Stomach (tissue), 19 donors: ENCODE data around the gene CD200R1L. TPM values are rescaled to one million over a fixed set of nuclear protein-coding genes. Genes with fewer than 3 reads are reported as not detected.

ENCODE experiments used
- DNase-seq, 2 donors: peaks; one replicate each; pipeline versions ENCODE4 v3.0.0 to v3.0.0-alpha.2; 2013 to 2019
- H3K27ac ChIP-seq, 5 donors: fragments of 200-600 bp in 4 of 5; sonication (generic) in 4 of 5; one replicate each; pipeline ENCODE4 v1.5.1; 2013 to 2019; ENCODE audit warnings: mild to moderate bottlenecking in 1 of 5, moderate library complexity in 1 of 5
- H3K27me3 ChIP-seq, 3 donors: fragments of 200-600 bp; sonication (generic); one replicate each; pipeline ENCODE4 v1.5.1; 2017 to 2019; ENCODE audit warnings: mixed run types in 1 of 3
- H3K36me3 ChIP-seq, 4 donors: fragments of 200-600 bp; sonication (generic); 1 replicate in 3 of 4; 2 replicates in 1 of 4; pipeline ENCODE4 v1.5.1; 2016 to 2019
- H3K4me1 ChIP-seq, 4 donors: fragments of 200-600 bp; sonication (generic); one replicate each; pipeline ENCODE4 v1.5.1; 2016 to 2019
- H3K4me3 ChIP-seq, 4 donors: fragments of 200-600 bp; sonication (generic) in 3 of 4; one replicate each; pipeline ENCODE4 v1.5.1; 2016 to 2019; ENCODE audit warnings: mild to moderate bottlenecking in 1 of 4
- H3K9me3 ChIP-seq, 4 donors: fragments of 200-600 bp; sonication (generic); one replicate each; pipeline ENCODE4 v1.5.1; 2016 to 2019
- CTCF ChIP-seq, 7 experiments: fragments of 450-650 bp in 4 of 7; fragments of 200-600 bp in 3 of 7; sonication (generic) in 3 of 7; IDR thresholded peaks; one replicate each; pipeline ENCODE4 v1.5.1; 2016 to 2019; ENCODE audit warnings: antibody characterized with exemption in 7 of 7, control low read depth in 2 of 7, mild to moderate bottlenecking in 1 of 7
- EP300 ChIP-seq: sonication (generic); formaldehyde crosslinking; IDR thresholded peaks from one replicate; pipeline ENCODE4 v1.6.1; 2017; ENCODE audit warnings: antibody characterized with exemption
- POLR2A ChIP-seq, 4 donors: fragments of 450-650 bp; IDR thresholded peaks; one replicate each; pipeline ENCODE4 v1.6.1; 2016; ENCODE audit warnings: antibody characterized with exemption in 4 of 4, control low read depth in 2 of 4, mild to moderate bottlenecking in 1 of 4, moderate library complexity in 1 of 4
- POLR2AphosphoS5 ChIP-seq, 3 donors: sonication (generic); formaldehyde crosslinking; IDR thresholded peaks; one replicate each; pipeline ENCODE4 v1.6.1; 2016; ENCODE audit warnings: antibody characterized with exemption in 3 of 3
- WGBS, 5 donors: extraction: QIAGEN DNeasy Blood & Tissue Kit in 3 of 5; methylation state at CpG; one replicate each; pipeline versions ENCODE4 v1.1.5 to v1.1.7; 2013 to 2018; 5-methylcytosine and 5-hydroxymethylcytosine counted together
- intact Hi-C: fragments of 100-400 bp; cut with DNase I; formaldehyde crosslinking; loops from one replicate; pipeline ENCODE4 v1.15.1; 2023; ENCODE audit warnings: low total_unique reads
- long read RNA-seq, 10 donors: transcript quantifications; one replicate each; lab custom pipeline, GENCODE V29; 2026
- polyA plus RNA-seq, 3 donors: library from polyadenylated mRNA; stranded (reverse); fragments of 200-250 nt; gene quantifications; one replicate each; pipeline ENCODE4 v1.2.3, GENCODE V29; 2013
- total RNA-seq, 5 donors: library from RNA; depleted of rRNA; stranded (reverse); fragments of >200 nt; gene quantifications; one replicate each; pipeline versions ENCODE4 v1.1.0 to v1.2.3, GENCODE V29; 2014 to 2016
- donor health status: healthy with polysubstance abuse.
- donor health status: Bipolar disorder and iron deficiency.
- donor health status: healthy.

CD200R1L gene, protein sequence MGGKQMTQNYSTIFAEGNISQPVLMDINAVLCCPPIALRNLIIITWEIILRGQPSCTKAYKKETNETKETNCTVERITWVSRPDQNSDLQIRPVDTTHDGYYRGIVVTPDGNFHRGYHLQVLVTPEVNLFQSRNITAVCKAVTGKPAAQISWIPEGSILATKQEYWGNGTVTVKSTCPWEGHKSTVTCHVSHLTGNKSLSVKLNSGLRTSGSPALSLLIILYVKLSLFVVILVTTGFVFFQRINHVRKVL
- total RNA-seq, result not detected
- not detected for polyA plus RNA-seq
- long read RNA-seq, donor 1, result 0 reads
- long read RNA-seq, donor 2, result 0 reads
- long read RNA-seq, donor 3, result 0 reads
- long read RNA-seq, donor 4, result 0 reads
- long read RNA-seq, donor 5, result 0 reads
- long read RNA-seq, donor 6, result 0 reads
- long read RNA-seq, donor 7, result 0 reads
- long read RNA-seq, donor 8, result 0 reads
- long read RNA-seq, donor 9, result 0 reads
- long read RNA-seq, donor 10, result 0 reads

- Histone ChIP-seq H3K36me3 (no peaks in the 10 kb centered on the region), H3K9me3 (peaks cover 0 to 33% (median 13%) of the 10 kb centered on the region in 4 donors), H3K27me3 (no peaks in the 10 kb centered on the region), H3K4me3 (no peak within 1 kb of the TSS), H3K4me1 (no peaks in the 10 kb centered on the region), H3K27ac (no peak within 1 kb of the TSS)
- 87 to 90% (median 89%) methylated on average over 2 of the region's 2 CpGs for WGBS, 5 donors
- intact Hi-C loops, result no loop called here
- DNase-seq, result no peak
- no peak for TF ChIP-seq EP300
- no peak for TF ChIP-seq POLR2A (IDR thresholded peaks at IDR 0.05)
- no peak for TF ChIP-seq CTCF (IDR thresholded peaks at IDR 0.05)
- no peak for TF ChIP-seq POLR2AphosphoS5 (IDR thresholded peaks at IDR 0.05)
Observed at GRCh38 chr3:112846764-112847163, at the start of gene CD200R1L. Gene CD200R1L, minus strand, starts transcription at chr3:112846864. Its CDS starts 17,497 bp downstream, at chr3:112829367.

DNA sequence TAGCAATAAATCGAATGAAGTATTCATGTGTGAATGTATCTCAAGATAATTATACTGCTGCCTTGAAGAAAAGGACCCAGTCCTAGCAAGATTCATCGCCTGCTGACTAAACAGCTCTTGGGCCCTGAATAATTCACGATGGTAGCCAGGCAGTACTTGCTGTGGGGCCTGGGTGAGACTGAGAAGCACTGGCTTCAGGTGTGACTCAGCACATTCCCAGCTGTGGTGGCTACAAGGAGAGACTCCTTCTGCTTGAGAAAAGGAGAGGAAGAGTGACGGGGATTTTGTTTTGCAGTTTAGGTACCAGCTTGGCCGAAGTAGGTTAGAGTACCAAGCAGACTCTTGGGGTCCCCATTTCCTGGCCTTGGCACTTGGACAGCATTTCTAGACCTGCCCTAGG, 47.6 kb upstream of the CD200R1L start:
- Histone ChIP-seq H3K4me1 (no peaks in the 10 kb centered on the region), H3K36me3 (no peaks in the 10 kb centered on the region), H3K9me3 (no peaks in the 10 kb centered on the region), H3K4me3 (no peak overlapping the region), H3K27me3 (peaks cover 0 to 3% (median 0%) of the 10 kb centered on the region in 3 donors), H3K27ac (no peak overlapping the region)
- WGBS, 5 donors, result 73 to 85% (median 80%) methylated on average over 5 of the region's 5 CpGs
- DNase-seq, result no peak
- no peak for TF ChIP-seq POLR2AphosphoS5 (IDR thresholded peaks at IDR 0.05)
- TF ChIP-seq EP300, result no peak
- TF ChIP-seq POLR2A (IDR thresholded peaks at IDR 0.05), result no peak
- no peak for TF ChIP-seq CTCF (IDR thresholded peaks at IDR 0.05)
- intact Hi-C loops, result no loop called here

DNA sequence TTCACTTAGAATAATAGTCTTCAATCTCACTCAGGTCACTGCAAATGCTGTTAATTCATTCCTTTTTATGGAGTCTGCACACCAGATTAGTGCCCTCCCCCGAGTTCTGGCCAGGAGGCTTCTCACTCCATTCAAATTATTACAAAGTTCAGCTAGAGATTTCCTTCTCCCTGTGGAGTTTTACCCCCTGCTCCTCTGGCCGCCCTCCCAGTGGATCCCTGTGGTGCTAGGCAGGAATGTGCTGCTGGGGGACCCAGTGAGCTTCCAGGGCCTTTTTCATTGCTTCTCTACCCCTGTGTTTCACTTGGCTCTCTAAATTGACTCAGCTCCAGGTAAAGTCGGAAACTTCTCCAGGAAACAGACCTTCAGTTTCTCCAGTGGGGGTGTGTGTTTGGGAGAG, 42.7 kb upstream of the CD200R1L start:
- TF ChIP-seq POLR2A (IDR thresholded peaks at IDR 0.05) (no peak), POLR2AphosphoS5 (IDR thresholded peaks at IDR 0.05) (no peak), EP300 (no peak), CTCF (IDR thresholded peaks at IDR 0.05) (no peak)
- DNase-seq, result no peak
- no peak overlapping the region for H3K27ac ChIP-seq
- WGBS, 5 donors, result 65 to 72% (median 70%) methylated on average over 3 of the region's 3 CpGs
- H3K4me1 ChIP-seq, result no peaks in the 10 kb centered on the region
- H3K36me3 ChIP-seq, result no peaks in the 10 kb centered on the region
- intact Hi-C loops, result no loop called here
- peaks cover 0 to 3% (median 0%) of the 10 kb centered on the region in 3 donors for H3K27me3 ChIP-seq
- no peak overlapping the region for H3K4me3 ChIP-seq
- no peaks in the 10 kb centered on the region for H3K9me3 ChIP-seq

GRCh38 chr3:112888381-112889085, 41.9 kb upstream of the CD200R1L start:
- Histone ChIP-seq H3K27me3 (peaks cover 0 to 3% (median 0%) of the 10 kb centered on the region in 3 donors), H3K4me3 (no peak overlapping the region), H3K36me3 (no peaks in the 10 kb centered on the region), H3K27ac (no peak overlapping the region), H3K9me3 (no peaks in the 10 kb centered on the region), H3K4me1 (no peaks in the 10 kb centered on the region)
- no peak for DNase-seq
- intact Hi-C loops, result no loop called here
- TF ChIP-seq EP300 (no peak), POLR2AphosphoS5 (IDR thresholded peaks at IDR 0.05) (no peak), CTCF (IDR thresholded peaks at IDR 0.05) (no peak), POLR2A (IDR thresholded peaks at IDR 0.05) (no peak)
- 45 to 57% (median 49%) methylated on average over 2 of the region's 2 CpGs for WGBS, 5 donors
